GM23248 (cell line): ENCODE results near the gene AQP2.

Source experiments
- EZH2 ChIP-seq: fragments of 200-600 bp; sonication (generic); IDR thresholded peaks from 2 replicates; pipeline ENCODE4 v1.6.1; 2018; ENCODE audit warnings: antibody characterized with exemption, mild to moderate bottlenecking; ENCODE audit not compliant: insufficient read depth, poor library complexity, severe bottlenecking
- EZH2phosphoT487 ChIP-seq: fragments of 200-600 bp; sonication (generic); IDR thresholded peaks from 2 replicates; pipeline ENCODE4 v1.6.1; 2018; ENCODE audit warnings: antibody characterized with exemption, moderate library complexity, mild to moderate bottlenecking, low read depth; ENCODE audit not compliant: insufficient read depth

DNA sequence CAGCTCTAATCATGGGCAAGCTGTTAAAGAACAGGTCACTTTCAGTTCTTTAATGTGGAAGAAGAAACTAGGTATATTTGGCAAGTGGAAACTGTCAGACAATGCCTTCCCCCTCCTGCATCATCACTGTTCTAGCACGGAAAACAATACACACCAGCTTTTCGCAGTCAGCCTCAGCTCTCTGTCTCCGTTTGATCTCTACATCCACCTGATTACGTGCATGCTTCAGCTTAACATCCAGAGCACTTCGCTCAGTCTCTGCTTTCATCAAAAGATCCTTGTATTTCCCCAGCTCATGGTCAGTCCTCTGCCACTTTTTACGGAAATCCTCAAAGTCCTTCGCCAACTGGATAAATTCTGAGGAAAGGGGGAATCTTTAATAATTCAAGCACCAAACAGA, 55.7 kb downstream of the AQP2 start:
- TF ChIP-seq EZH2 = no peak
- no peak for TF ChIP-seq EZH2phosphoT487
